Measurements from ENCODE around the gene EEF1AKMT4.

GRCh38 chr3:184239221-184239620, 10.3 kb upstream of the EEF1AKMT4 start:
- TF ChIP-seq CTCF (IDR thresholded peaks at IDR 0.05) (no peak), EP300 (IDR thresholded peaks at IDR 0.05) (no peak), POLR2AphosphoS5 (IDR thresholded peaks at IDR 0.05) (no peak)

Data from stomach (tissue), 4 donors.